Pons (tissue), 1 donor: ENCODE measurements around the gene PRPH.
"Not testable (repeated sequence)": the region's sequence is repeated elsewhere in the genome, so short reads cannot be mapped to it uniquely, and the experiment has no call there.

ENCODE experiments used
- DNase-seq: peaks from one replicate; pipeline ENCODE4 v3.0.0-alpha.2; 2016; ENCODE audit warnings: low spot score

PRPH gene

DNA sequence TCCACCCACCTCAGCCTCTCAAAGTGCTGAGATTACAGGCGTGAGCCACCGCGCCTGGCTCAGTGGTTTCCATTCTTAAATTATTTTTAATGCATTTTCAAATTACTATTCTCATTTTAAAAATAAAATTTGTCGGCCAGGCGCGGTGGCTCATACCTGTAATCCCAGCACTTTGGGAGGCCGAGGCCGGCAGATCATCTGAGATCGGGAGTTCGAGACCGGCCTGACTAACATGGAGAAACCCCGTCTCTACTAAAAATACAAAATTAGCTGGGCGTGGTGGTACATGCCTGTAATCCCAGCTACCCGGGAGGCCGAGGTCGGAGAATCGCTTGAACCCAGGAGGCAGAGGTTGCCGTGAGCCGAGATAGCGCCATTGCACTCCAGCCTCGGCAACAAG lies 38.8 kb downstream of the PRPH start:
- DNase-seq = not testable (repeated sequence)

DNA sequence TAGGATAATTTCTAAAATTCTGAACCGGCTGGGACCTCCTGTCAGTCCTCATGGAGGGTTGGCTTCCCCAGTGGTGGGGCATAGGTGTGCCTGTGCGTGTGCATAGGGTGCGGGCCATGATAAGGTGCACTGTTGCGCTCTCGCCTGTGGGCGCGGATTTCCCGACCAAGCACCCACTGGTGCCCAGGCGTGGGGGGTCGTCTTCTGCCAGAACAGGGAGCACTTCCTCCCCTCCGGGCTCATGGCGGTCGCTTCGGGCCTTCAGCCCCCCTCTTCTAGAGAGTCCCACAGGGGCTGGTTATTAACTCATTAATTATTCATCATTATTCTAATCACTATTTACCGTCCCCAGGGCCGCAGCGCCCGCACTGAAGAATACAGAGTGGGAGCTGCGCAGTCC lies 39.3 kb downstream of the PRPH start:
- no peak for DNase-seq

DNA sequence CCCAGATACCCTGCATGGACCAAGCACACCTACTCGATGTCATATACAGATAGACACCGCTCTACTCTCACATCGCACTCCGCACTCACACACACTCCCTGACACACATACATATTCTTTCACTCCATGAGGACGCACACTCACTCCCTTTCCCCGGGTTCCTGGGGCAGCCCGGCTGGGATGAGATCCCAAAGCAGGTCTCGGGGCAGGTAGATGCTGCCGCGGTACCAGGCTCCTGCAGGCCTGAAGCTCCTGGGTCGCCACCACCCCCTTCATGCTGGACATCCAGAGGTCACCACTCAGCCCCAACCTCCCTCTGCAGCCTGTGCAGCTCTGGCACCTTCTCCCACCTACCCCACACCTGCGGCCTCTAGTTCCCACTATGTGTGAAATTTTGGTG lies 39.7 kb downstream of the PRPH start:
- no peak for DNase-seq

- no peak for DNase-seq
Measured at GRCh38 chr12:49335118-49335954, 40.4 kb downstream of the PRPH start.

DNA sequence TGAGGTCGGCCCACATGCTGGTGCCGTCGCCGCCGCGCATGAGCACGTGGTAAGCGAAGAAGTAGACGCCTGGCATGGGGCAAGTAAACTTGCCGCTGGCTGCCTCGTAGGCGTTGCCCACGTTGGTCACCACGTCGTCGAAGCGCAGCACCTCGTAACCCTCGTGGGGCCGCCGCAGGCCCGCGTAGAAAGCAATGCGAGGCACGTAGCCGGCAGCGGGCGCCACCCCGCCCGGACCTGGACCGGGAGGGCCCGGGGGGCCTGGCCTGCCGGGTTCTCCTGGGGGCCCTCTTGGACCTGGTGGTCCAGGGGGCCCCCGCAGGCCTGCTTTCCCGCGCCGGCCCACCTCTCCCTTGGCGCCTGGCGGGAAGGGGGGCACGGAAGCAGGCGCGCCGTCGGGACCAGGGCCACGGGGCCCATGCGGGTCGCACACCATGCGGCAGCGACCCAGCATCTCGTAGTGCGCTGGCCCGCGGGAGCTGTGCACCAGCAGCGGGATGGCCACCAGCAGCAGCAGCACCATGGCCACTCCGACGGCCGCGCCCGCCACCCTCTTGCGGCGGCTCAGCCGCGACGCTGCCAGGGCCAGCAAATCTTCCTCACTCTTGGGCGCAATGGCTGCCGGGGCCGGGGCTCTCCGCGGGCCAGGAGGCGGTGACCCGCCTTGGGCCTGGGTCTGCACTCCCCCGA lies 41.2 kb downstream of the PRPH start:
- no peak for DNase-seq

DNA sequence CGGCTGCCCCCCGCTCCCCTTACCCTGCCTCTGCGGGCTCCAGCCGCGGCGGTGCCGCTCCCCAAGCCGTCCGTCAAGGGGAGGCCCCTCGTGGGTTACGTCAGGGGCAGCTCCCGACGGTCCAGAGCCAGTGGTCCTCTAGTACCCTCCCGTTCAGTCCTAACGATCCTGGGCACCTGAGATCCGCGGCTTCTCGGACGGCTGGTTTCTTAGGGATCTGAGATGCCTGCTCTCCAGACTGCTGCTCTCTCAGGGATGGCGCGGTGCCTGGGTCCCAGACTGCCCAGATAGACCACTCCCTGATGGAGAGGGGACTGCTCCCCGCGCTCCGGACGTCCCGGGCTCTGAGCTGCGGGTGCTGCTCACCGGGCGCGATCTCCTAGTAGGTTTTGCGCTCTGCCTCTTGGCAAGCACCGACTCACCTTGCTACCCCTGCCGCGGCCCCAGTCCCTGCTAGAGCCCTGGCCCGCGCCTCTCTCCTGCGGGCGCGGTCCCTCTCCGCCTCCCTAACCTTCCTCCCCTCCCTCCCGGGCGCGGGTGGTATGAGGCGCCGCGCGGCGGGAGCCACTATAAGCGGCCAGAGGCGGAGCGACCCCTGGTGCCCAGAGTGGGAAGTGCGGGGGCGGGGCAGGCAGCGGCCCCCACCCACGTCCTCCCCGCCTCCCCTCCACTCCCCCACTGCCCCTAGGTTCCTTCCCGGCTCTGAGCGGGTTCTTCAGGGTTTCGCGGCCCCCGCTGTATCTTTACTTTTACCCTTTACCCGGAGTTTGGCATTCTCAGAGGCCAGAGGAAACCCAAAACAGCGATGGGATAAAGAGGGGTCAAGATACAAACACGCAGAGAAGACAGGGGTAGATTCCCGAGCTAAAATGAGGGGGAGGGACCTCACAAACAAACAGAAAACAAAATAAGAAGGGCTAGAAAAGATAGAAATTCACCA lies 42.0 kb downstream of the PRPH start, which contains the start of gene C1QL4:
Gene C1QL4 (minus strand): TSS at position 544 of the 940 bp plus-strand sequence. CDS start 711 bp downstream, outside the sequence.
- DNase-seq = peak; percentile 51

- no peak for DNase-seq
Measured at GRCh38 chr12:49338830-49339463, 44.0 kb downstream of the PRPH start.

DNA sequence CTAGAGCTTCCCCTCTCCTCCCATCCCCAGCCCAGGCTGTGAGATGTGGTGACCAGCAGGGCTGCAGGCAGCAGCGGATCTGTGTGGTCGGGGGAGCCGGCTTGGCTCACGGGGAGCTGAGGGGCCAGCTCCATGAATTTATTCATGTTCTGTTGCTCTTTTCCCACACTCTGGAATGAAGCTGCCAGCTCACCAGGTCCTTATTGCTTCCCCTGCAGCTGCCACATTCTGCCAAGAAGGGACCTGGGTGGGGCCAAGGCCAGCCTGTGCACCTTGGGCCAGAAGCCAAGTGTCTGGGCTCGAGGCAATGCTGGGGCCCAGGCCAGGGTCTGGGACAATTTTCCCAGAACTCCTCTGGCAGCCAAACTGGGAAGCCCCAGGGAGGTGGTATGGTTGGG lies 44.5 kb downstream of the PRPH start:
- DNase-seq = no peak

GRCh38 chr12:49340095-49340870 lies 45.3 kb downstream of the PRPH start:
- no peak for DNase-seq

GRCh38 chr12:49340971-49341776 lies 46.2 kb downstream of the PRPH start:
- DNase-seq = no peak

DNA sequence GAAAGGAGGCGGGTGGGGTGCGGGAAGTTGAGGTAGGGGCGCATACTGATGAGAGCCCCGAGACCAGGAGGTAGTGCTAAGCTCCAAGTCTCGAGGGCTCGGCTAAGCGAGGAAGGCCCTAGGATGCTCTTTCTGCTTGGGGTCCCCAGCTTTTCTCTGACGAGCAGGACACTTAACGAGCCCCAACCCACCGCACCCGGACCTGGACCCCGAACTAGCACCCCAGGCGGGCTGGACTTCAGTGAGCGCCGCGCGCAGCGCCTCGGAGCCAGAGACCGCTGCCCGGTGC lies 46.8 kb downstream of the PRPH start:
- DNase-seq = no peak

DNA sequence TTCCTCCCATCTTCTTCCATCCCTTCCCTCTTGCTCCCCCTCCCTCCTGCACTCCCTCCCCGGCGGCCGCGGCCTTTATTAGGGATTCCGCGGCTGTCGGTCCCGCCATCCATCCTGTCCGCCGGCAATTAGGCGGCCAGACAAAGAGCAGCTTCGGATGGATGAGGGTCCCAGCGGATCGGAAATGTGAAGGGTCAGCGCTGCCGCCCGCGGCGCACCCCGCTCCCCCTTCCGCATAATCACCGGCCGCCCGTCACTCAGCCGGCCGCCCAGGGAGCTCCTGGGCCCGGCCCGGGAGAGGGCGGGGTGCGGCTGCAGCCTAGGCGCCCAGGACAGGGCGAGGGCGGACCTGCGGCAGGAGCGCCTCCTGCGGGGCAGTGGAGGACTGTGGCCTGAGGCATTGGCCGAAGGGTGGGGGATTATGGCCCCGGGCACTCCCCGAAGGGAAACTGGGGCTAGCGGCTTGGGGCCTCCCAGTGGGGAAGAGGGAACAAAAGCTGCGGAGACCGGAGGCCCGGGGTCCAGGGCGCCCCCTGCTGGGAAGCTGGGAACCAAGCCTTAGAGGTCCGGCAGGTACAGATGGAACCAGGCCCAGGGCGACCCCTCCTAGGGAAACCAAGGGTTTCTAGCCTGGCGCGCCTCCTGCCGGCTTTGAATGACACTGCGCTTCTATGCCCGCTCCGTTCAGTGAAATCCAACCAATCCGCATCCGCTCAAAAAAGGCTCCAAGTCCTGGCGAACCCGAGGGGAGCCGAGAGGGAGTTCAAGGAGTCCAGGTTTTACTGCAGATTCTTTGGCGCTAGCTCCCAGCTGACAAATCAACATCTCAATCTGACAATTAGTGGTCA lies 47.3 kb downstream of the PRPH start:
- peak; percentile 56 for DNase-seq

- no peak for DNase-seq
Measured at GRCh38 chr12:49342914-49343731, 48.2 kb downstream of the PRPH start.

DNA sequence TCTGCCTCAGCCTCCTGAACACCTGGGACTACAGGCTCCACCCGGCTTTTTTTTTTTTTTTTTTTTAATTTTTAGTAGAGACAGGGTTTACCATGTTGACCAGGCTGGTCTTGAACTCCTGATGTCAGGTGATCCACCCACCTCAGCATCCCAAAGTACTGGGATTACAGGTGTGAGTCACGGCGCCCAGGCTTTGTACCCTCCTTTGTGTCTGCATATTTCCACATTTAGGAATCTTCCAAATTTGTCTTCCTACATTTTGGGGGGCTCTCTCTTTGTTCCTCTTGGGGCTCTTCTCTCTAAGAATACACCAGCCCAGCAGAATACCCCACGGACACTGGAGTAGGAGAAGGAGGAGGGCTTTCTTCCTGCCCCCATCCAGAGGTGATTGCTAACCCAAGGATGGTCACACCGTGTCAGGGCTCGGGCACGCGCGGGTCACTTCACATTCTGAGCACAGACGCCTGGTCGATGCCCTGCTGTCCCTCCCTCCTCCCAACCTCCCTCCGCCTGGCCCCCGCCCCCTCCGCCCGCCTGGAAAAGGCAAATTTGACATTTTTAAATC lies 49.6 kb downstream of the PRPH start:
- DNase-seq = no peak

GRCh38 chr12:49345051-49345824 lies 50.3 kb downstream of the PRPH start:
- DNase-seq = no peak

- DNase-seq = no peak
Measured at GRCh38 chr12:49345825-49346658, 51.1 kb downstream of the PRPH start.
